Measurements from ENCODE around the gene PFDN4.
"Not testable (repeated sequence)": the region's sequence is repeated elsewhere in the genome, so short reads cannot be mapped to it uniquely, and the experiment has no call there.

PFDN4 gene

DNA sequence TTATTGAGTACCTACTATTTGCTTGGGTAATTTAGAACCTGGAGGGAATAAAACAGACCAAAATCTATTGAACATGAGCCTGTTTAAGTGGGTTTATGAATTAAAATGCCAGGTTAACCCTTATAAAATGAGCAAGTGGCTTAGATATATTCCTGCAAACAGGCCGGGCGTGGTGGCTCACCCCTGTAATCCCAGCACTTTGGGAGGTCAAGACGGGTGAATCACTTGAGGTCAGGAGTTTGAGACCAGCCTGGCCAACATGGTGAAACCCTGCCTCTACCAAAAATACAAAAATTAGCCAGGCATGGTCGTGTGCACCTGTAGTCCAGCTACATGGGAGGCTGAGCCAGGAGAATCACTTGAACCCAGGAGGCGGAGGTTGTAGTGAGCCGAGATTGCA lies 57.9 kb downstream of the PFDN4 start:
- not testable (repeated sequence) for H3K4me1 ChIP-seq (ENCODE audit: control insufficient read depth, insufficient read depth, low read length); H3K36me3 ChIP-seq (ENCODE audit: control insufficient read depth, insufficient read depth, low read length); H3K27me3 ChIP-seq (ENCODE audit: control insufficient read depth, insufficient read depth, low read length); H3K4me3 ChIP-seq (ENCODE audit: low read depth, low read length); H3K9ac ChIP-seq (ENCODE audit: low read depth, low read length); H3K9me3 ChIP-seq (ENCODE audit: control insufficient read depth, insufficient read depth, low read length)

- no peaks in the 10 kb centered on the region for H3K9me3 ChIP-seq (ENCODE audit: control insufficient read depth, insufficient read depth, low read length)
- H3K4me1 ChIP-seq (ENCODE audit: control insufficient read depth, insufficient read depth, low read length): no peaks in the 10 kb centered on the region
- H3K4me3 ChIP-seq (ENCODE audit: low read depth, low read length): no peak overlapping the region
- H3K27me3 ChIP-seq (ENCODE audit: control insufficient read depth, insufficient read depth, low read length): no peaks in the 10 kb centered on the region
- H3K9ac ChIP-seq (ENCODE audit: low read depth, low read length): no peak overlapping the region
- H3K36me3 ChIP-seq (ENCODE audit: control insufficient read depth, insufficient read depth, low read length): no peaks in the 10 kb centered on the region
Measured at GRCh38 chr20:54266844-54267243, 59.0 kb downstream of the PFDN4 start.

DNA sequence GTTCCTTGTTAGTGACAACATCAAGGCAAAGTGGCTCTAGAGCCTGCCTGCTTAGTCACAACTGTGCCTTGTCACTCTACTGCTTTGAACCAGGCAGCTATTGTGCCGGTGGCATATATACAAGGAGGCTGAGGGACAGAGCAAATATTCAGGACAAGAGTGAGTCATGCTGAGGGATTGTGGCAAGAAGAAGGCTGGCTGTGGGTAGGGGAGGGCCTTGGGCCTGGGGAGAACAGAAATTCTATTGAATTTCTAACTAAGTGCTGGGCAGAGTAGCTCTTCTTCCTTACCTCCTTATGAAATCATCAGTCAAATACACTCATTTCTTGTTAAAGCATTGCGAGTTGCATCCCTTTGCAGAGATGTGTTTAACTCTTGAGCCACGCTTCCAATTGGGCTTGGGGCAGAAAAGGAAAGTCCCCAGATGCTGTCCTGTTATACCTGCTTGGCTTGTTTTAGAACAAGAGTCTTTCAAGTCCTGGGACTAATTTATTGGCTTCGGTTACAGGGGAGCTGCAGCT lies 59.7 kb downstream of the PFDN4 start:
- Histone ChIP-seq H3K4me1 (ENCODE audit: control insufficient read depth, insufficient read depth, low read length) (no peaks in the 10 kb centered on the region), H3K9ac (ENCODE audit: low read depth, low read length) (no peak overlapping the region), H3K4me3 (ENCODE audit: low read depth, low read length) (no peak overlapping the region)

GRCh38 chr20:54268941-54269340 lies 61.1 kb downstream of the PFDN4 start:
- H3K4me3 ChIP-seq (ENCODE audit: low read depth, low read length): no peak overlapping the region
- H3K9me3 ChIP-seq (ENCODE audit: control insufficient read depth, insufficient read depth, low read length): no peaks in the 10 kb centered on the region
- no peaks in the 10 kb centered on the region for H3K36me3 ChIP-seq (ENCODE audit: control insufficient read depth, insufficient read depth, low read length)
- H3K4me1 ChIP-seq (ENCODE audit: control insufficient read depth, insufficient read depth, low read length): no peaks in the 10 kb centered on the region
- H3K9ac ChIP-seq (ENCODE audit: low read depth, low read length): no peak overlapping the region
- no peaks in the 10 kb centered on the region for H3K27me3 ChIP-seq (ENCODE audit: control insufficient read depth, insufficient read depth, low read length)

More for the DNA sequence above, 59.7 kb downstream of the PFDN4 start:
- Histone ChIP-seq H3K27me3 (ENCODE audit: control insufficient read depth, insufficient read depth, low read length) (no peaks in the 10 kb centered on the region), H3K9me3 (ENCODE audit: control insufficient read depth, insufficient read depth, low read length) (no peaks in the 10 kb centered on the region), H3K36me3 (ENCODE audit: control insufficient read depth, insufficient read depth, low read length) (no peaks in the 10 kb centered on the region)
